Erythroblast (primary cell): ENCODE results near the gene GBF1.

Experiments used
- GATA1 ChIP-seq: IDR thresholded peaks from 2 replicates; pipeline ENCODE4 v1.6.1; 2011; ENCODE audit warnings: low read depth, mild to moderate bottlenecking, control low read depth, low read length, moderate library complexity
- POLR2A ChIP-seq: IDR thresholded peaks from 2 replicates; pipeline ENCODE4 v1.6.1; 2011; ENCODE audit warnings: mild to moderate bottlenecking, low read length

DNA sequence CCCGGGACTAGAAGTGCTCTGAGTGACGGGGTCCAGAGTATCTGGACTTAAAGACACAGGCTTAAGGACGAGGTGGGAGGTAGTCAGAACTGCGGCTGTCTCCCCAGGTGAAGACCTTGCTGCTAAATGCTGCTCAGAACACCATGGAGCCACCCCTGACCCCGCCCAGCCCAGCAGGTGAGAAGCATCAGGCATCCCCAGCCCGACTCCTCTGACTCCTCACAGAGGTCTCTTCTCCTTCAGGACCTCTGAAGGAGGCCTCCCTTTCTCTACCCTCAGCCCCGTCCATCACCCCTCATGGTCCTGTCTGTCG lies 156.0 kb downstream of the GBF1 start:
- no peak for TF ChIP-seq POLR2A
- TF ChIP-seq GATA1 = no peak
